ENCODE measurements around the gene NT5C1B. TPM values are rescaled to one million over a fixed set of nuclear protein-coding genes. Genes with fewer than 3 reads are reported as not detected.

NT5C1B gene
- total RNA-seq, 1 donor from 2014 or later: not detected

GRCh38 chr2:18603854-18604530, 14.6 kb upstream of the NT5C1B start:
- DNase-seq (ENCODE audit: low spot score): no peak
- no peaks in the 10 kb centered on the region for H3K9me3 Mint-ChIP-seq (ENCODE audit: low read depth)
- H3K27me3 Mint-ChIP-seq (ENCODE audit: low read depth): peaks cover 6% of the 10 kb centered on the region
- peaks cover 2% of the 10 kb centered on the region for H3K36me3 Mint-ChIP-seq (ENCODE audit: low read depth)
- TF ChIP-seq CTCF (IDR thresholded peaks at IDR 0.05): no peak
- no peak overlapping the region for H3K27ac Mint-ChIP-seq (ENCODE audit: unreplicated experiment)
- peaks cover 7% of the 10 kb centered on the region for H3K4me1 Mint-ChIP-seq (ENCODE audit: low read depth)
- no peak overlapping the region for H3K4me3 Mint-ChIP-seq (ENCODE audit: unreplicated experiment)

- DNase-seq (ENCODE audit: low spot score): no peak
- TF ChIP-seq CTCF (IDR thresholded peaks at IDR 0.05): peak; percentile 34
- Mint-ChIP-seq H3K4me3 (ENCODE audit: unreplicated experiment) (no peak overlapping the region), H3K36me3 (ENCODE audit: low read depth) (peaks cover 2% of the 10 kb centered on the region), H3K27ac (ENCODE audit: unreplicated experiment) (no peak overlapping the region), H3K4me1 (ENCODE audit: low read depth) (peaks cover 7% of the 10 kb centered on the region), H3K9me3 (ENCODE audit: low read depth) (no peaks in the 10 kb centered on the region), H3K27me3 (ENCODE audit: low read depth) (peaks cover 6% of the 10 kb centered on the region)
Measured at GRCh38 chr2:18602298-18602697, 12.9 kb upstream of the NT5C1B start.

- no peaks in the 10 kb centered on the region for H3K36me3 Mint-ChIP-seq (ENCODE audit: low read depth)
- no peak for TF ChIP-seq CTCF (IDR thresholded peaks at IDR 0.05)
- DNase-seq (ENCODE audit: low spot score): no peak
- H3K9me3 Mint-ChIP-seq (ENCODE audit: low read depth): no peaks in the 10 kb centered on the region
- no peak overlapping the region for H3K27ac Mint-ChIP-seq (ENCODE audit: unreplicated experiment)
- no peaks in the 10 kb centered on the region for H3K27me3 Mint-ChIP-seq (ENCODE audit: low read depth)
- H3K4me3 Mint-ChIP-seq (ENCODE audit: unreplicated experiment): no peak overlapping the region
- peaks cover 7% of the 10 kb centered on the region for H3K4me1 Mint-ChIP-seq (ENCODE audit: low read depth)
Measured at GRCh38 chr2:18600255-18600613, 10.9 kb upstream of the NT5C1B start.

GRCh38 chr2:18599509-18600254, 10.3 kb upstream of the NT5C1B start:
- Mint-ChIP-seq H3K4me3 (ENCODE audit: unreplicated experiment) (no peak overlapping the region), H3K36me3 (ENCODE audit: low read depth) (no peaks in the 10 kb centered on the region), H3K27me3 (ENCODE audit: low read depth) (no peaks in the 10 kb centered on the region), H3K4me1 (ENCODE audit: low read depth) (peaks cover 7% of the 10 kb centered on the region), H3K27ac (ENCODE audit: unreplicated experiment) (no peak overlapping the region), H3K9me3 (ENCODE audit: low read depth) (no peaks in the 10 kb centered on the region)
- TF ChIP-seq CTCF (IDR thresholded peaks at IDR 0.05): no peak
- no peak for DNase-seq (ENCODE audit: low spot score)

GRCh38 chr2:18598848-18599484, 9.6 kb upstream of the NT5C1B start:
- H3K36me3 Mint-ChIP-seq (ENCODE audit: low read depth): no peaks in the 10 kb centered on the region
- peaks cover 3% of the 10 kb centered on the region for H3K4me1 Mint-ChIP-seq (ENCODE audit: low read depth)
- no peak overlapping the region for H3K27ac Mint-ChIP-seq (ENCODE audit: unreplicated experiment)
- TF ChIP-seq CTCF (IDR thresholded peaks at IDR 0.05): no peak
- no peaks in the 10 kb centered on the region for H3K27me3 Mint-ChIP-seq (ENCODE audit: low read depth)
- no peak overlapping the region for H3K4me3 Mint-ChIP-seq (ENCODE audit: unreplicated experiment)
- H3K9me3 Mint-ChIP-seq (ENCODE audit: low read depth): no peaks in the 10 kb centered on the region
- DNase-seq (ENCODE audit: low spot score): no peak

Measured in chondrocyte (in vitro differentiated cells).